ENCODE results near the gene MMD.

Gene MMD

DNA sequence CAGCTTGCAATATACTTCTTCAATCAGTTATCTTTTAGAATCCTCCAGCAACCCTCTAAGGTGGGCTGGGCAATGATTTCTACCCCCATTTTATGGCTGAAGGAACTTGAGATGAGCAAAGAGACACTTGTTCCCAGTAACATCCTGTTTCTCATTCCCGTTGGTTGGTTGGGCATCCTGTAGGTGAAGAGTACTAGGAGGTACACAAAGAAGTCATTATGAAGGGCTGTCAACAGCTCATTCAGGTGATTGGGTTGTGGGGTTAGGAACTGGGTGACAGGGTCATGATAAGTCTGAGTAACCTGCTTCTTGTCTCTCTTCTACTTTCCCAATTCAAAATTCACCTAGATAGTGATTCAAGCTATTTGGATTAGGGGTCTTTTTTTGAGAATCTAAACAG lies 76.5 kb downstream of the MMD start:
- no peak for DNase-seq

- no peak for DNase-seq
Measured at GRCh38 chr17:55344514-55344997, 77.1 kb downstream of the MMD start.

DNA sequence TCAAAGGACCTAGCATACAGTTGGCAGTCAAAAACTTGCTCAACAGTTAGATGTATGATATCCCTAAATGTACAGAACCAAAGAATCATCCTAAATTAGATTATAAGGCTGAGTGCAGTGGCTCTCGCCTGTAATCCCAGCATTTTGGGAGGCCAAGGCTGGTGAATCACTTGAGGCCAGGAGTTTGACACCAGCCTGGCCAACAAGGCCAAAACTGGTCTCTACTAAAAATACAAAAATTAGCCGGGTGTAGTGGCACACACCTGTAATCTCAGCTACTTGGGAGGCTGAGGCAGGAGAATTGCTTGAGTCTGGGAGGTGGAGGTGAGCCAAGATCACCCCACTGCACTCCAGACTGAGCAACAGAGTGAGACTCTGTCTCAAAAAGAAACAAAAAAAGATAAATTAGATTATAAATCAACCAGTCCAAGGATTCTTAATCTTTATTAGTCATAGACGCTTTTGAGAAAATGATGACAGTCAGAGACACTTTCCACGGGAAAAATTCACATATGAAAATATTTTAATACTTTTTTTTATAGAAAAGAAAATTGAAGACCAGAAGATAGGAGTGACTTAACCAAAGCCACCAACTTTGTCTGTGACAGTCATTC lies 77.6 kb downstream of the MMD start:
- DNase-seq, result no peak

- DNase-seq, result no peak
Measured at GRCh38 chr17:55342800-55343585, 78.6 kb downstream of the MMD start.
